HG02840 (cell line): Measurements from ENCODE around the gene FCHO1.
"Not testable (repeated sequence)": the region's sequence is repeated elsewhere in the genome, so short reads cannot be mapped to it uniquely, and the experiment has no call there.

ENCODE experiments used
- ATAC-seq: cut with Tn5 transposase; IDR thresholded peaks from one replicate; pipeline ENCODE4 v1.9.1; 2021; ENCODE audit warnings: mild to moderate bottlenecking, moderate library complexity, moderate number of reproducible peaks; ENCODE audit not compliant: unreplicated experiment, low FRiP score

FCHO1 gene

GRCh38 chr19:17762505-17763229 lies 11.4 kb downstream of the FCHO1 start:
- ATAC-seq, result no peak

GRCh38 chr19:17764348-17764747 lies 13.1 kb downstream of the FCHO1 start:
- ATAC-seq, result no peak

- no peak for ATAC-seq
These were observed 13.9 kb downstream of the FCHO1 start for GRCh38 chr19:17765069-17765618.

- no peak for ATAC-seq
These were observed 15.4 kb downstream of the FCHO1 start for GRCh38 chr19:17766543-17767131.

GRCh38 chr19:17767559-17767958 lies 16.3 kb downstream of the FCHO1 start:
- ATAC-seq, result no peak

- no peak for ATAC-seq
These were observed 19.3 kb downstream of the FCHO1 start for GRCh38 chr19:17770613-17771012.

GRCh38 chr19:17772172-17772571 lies 20.9 kb downstream of the FCHO1 start:
- no peak for ATAC-seq

GRCh38 chr19:17775245-17775927 lies 24.1 kb downstream of the FCHO1 start:
- no peak for ATAC-seq

- peak; percentile 76 for ATAC-seq
These were observed 24.9 kb downstream of the FCHO1 start for GRCh38 chr19:17775991-17776803.

- ATAC-seq, result not testable (repeated sequence)
These were observed 26.6 kb downstream of the FCHO1 start for GRCh38 chr19:17777840-17778239.

- no peak for ATAC-seq
These were observed 27.1 kb downstream of the FCHO1 start for GRCh38 chr19:17778251-17778967.

- ATAC-seq, result no peak
These were observed 28.0 kb downstream of the FCHO1 start for GRCh38 chr19:17778968-17779929.

- no peak for ATAC-seq
These were observed 29.5 kb downstream of the FCHO1 start for GRCh38 chr19:17780781-17781180.

GRCh38 chr19:17783721-17784120 lies 32.4 kb downstream of the FCHO1 start:
- not testable (repeated sequence) for ATAC-seq

GRCh38 chr19:17784201-17785008 lies 33.1 kb downstream of the FCHO1 start:
- no peak for ATAC-seq

GRCh38 chr19:17787274-17787913 lies 36.1 kb downstream of the FCHO1 start:
- no peak for ATAC-seq

GRCh38 chr19:17788632-17789031 lies 37.4 kb downstream of the FCHO1 start:
- ATAC-seq, result no peak
